Activated naive CD4-positive, alpha-beta T cell treated with anti-CD3 and anti-CD28 coated beads, Interleukin-2, amount 50 U/mL, for 24 hours (primary cell): ENCODE data around the gene KCNS3.
"Not testable (repeated sequence)": the region's sequence is repeated elsewhere in the genome, so short reads cannot be mapped to it uniquely, and the experiment has no call there.

ENCODE experiments used
- H3K27ac Mint-ChIP-seq: one replicate; pipeline ENCODE4 v1.8.0; 2021; ENCODE audit warnings: mild to moderate bottlenecking, mixed read lengths
- H3K27me3 Mint-ChIP-seq: one replicate; pipeline ENCODE4 v1.8.0; 2021; ENCODE audit warnings: mixed read lengths
- H3K36me3 Mint-ChIP-seq: one replicate; pipeline ENCODE4 v1.8.0; 2021; ENCODE audit warnings: mixed read lengths
- H3K4me1 Mint-ChIP-seq: one replicate; pipeline ENCODE4 v1.8.0; 2021; ENCODE audit warnings: mixed read lengths
- H3K4me3 Mint-ChIP-seq: one replicate; pipeline ENCODE4 v1.8.0; 2021; ENCODE audit warnings: mild to moderate bottlenecking, mixed read lengths
- H3K9me3 Mint-ChIP-seq: one replicate; pipeline ENCODE4 v1.8.0; 2021; ENCODE audit warnings: mixed read lengths

The KCNS3 gene

DNA sequence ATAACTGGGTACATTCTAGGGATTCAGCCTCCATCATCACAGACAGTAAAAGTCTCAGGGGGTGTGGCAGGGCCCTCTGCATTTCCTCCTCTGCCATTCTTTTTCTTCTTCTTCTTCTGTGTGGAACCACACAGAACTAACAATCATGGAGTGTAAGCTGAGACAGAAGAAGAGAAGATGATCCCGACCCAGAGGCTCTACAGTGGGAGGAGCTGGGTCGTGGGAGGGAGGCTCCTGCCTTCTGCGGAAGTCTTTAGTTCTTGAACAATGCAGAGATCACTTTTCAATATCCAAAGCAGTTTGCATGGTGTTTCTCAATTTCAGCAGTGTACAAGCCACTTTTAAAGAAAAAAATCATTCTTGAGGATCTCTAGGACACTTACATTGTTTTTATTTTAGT, 80.9 kb downstream of the KCNS3 start:
- Mint-ChIP-seq H3K27me3 (no peaks in the 10 kb centered on the region), H3K36me3 (no peaks in the 10 kb centered on the region), H3K27ac (no peak overlapping the region), H3K4me3 (no peak overlapping the region), H3K4me1 (no peaks in the 10 kb centered on the region), H3K9me3 (peaks cover 5% of the 10 kb centered on the region)

GRCh38 chr2:17959833-17960232, 81.4 kb downstream of the KCNS3 start:
- no peak overlapping the region for H3K4me3 Mint-ChIP-seq
- H3K36me3 Mint-ChIP-seq, result no peaks in the 10 kb centered on the region
- H3K9me3 Mint-ChIP-seq, result peaks cover 5% of the 10 kb centered on the region
- no peaks in the 10 kb centered on the region for H3K4me1 Mint-ChIP-seq
- no peak overlapping the region for H3K27ac Mint-ChIP-seq
- no peaks in the 10 kb centered on the region for H3K27me3 Mint-ChIP-seq

- H3K27me3 Mint-ChIP-seq, result no peaks in the 10 kb centered on the region
- peaks cover 5% of the 10 kb centered on the region for H3K9me3 Mint-ChIP-seq
- H3K36me3 Mint-ChIP-seq, result no peaks in the 10 kb centered on the region
Observed at GRCh38 chr2:17960925-17961324, 82.5 kb downstream of the KCNS3 start.

DNA sequence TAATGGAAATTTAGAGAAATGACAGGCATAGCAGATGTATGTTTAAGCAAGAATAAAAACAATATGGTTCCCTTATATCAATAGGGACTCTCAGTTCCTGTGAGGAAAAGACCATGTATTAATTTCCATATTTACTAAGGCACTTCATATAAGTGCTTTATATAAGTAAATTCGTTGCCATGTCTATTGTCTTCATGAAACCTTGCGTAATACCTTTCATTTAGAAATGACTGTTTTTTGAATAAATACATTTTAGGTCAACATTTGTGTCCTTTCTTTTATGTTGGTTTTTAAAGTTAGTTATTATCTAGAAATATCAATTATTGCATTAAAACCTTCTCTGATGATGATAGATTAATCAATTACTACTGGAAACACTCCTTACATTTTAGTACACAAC, 83.3 kb downstream of the KCNS3 start:
- Mint-ChIP-seq H3K27ac (no peak overlapping the region), H3K27me3 (peaks cover 2% of the 10 kb centered on the region), H3K4me3 (no peak overlapping the region), H3K4me1 (no peaks in the 10 kb centered on the region), H3K36me3 (no peaks in the 10 kb centered on the region), H3K9me3 (peaks cover 5% of the 10 kb centered on the region)

More at GRCh38 chr2:17960925-17961324, 82.5 kb downstream of the KCNS3 start:
- Mint-ChIP-seq H3K27ac (no peak overlapping the region), H3K4me1 (no peaks in the 10 kb centered on the region), H3K4me3 (no peak overlapping the region)

- peaks cover 2% of the 10 kb centered on the region for H3K27me3 Mint-ChIP-seq
- H3K27ac Mint-ChIP-seq, result no peak overlapping the region
- H3K4me1 Mint-ChIP-seq, result no peaks in the 10 kb centered on the region
- no peak overlapping the region for H3K4me3 Mint-ChIP-seq
- no peaks in the 10 kb centered on the region for H3K36me3 Mint-ChIP-seq
- peaks cover 5% of the 10 kb centered on the region for H3K9me3 Mint-ChIP-seq
Observed at GRCh38 chr2:17962876-17963275, 84.4 kb downstream of the KCNS3 start.

GRCh38 chr2:17963571-17963970, 85.1 kb downstream of the KCNS3 start:
- H3K9me3 Mint-ChIP-seq, H3K27me3 Mint-ChIP-seq, H3K27ac Mint-ChIP-seq, H3K36me3 Mint-ChIP-seq, H3K4me3 Mint-ChIP-seq, H3K4me1 Mint-ChIP-seq: not testable (repeated sequence)

GRCh38 chr2:17965196-17965595, 86.7 kb downstream of the KCNS3 start:
- H3K4me1 Mint-ChIP-seq, result no peaks in the 10 kb centered on the region
- H3K4me3 Mint-ChIP-seq, result no peak overlapping the region
- no peaks in the 10 kb centered on the region for H3K36me3 Mint-ChIP-seq
- peaks cover 7% of the 10 kb centered on the region for H3K27me3 Mint-ChIP-seq
- H3K27ac Mint-ChIP-seq, result no peak overlapping the region
- peaks cover 5% of the 10 kb centered on the region for H3K9me3 Mint-ChIP-seq

DNA sequence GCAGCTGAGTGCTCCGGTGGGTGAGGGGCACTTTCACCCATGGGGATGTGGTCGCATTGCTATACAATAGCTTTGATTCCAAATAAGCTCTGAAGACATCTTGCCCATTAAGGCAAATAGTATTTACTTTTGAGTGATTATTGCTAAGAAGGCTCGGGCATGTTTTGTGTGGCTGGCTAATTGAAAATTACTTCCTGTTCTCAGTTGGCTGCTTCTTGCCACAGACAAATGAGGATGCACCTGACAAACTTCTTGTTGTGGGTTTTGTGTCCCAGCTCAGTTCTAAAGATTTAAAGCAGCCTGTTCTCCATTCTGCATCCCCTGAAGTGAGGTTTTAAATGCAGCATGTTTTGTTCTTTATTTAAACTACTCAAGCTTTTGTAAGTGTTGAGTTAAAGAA, 88.3 kb downstream of the KCNS3 start:
- H3K9me3 Mint-ChIP-seq, result peaks cover 5% of the 10 kb centered on the region
- H3K27ac Mint-ChIP-seq, result no peak overlapping the region
- H3K27me3 Mint-ChIP-seq, result peaks cover 7% of the 10 kb centered on the region
- no peak overlapping the region for H3K4me3 Mint-ChIP-seq
- no peaks in the 10 kb centered on the region for H3K4me1 Mint-ChIP-seq
- H3K36me3 Mint-ChIP-seq, result no peaks in the 10 kb centered on the region

- Mint-ChIP-seq H3K4me3 (no peak overlapping the region), H3K4me1 (no peaks in the 10 kb centered on the region), H3K36me3 (no peaks in the 10 kb centered on the region), H3K27me3 (peaks cover 7% of the 10 kb centered on the region), H3K27ac (no peak overlapping the region), H3K9me3 (no peaks in the 10 kb centered on the region)
Observed at GRCh38 chr2:17969661-17970060, 91.2 kb downstream of the KCNS3 start.

DNA sequence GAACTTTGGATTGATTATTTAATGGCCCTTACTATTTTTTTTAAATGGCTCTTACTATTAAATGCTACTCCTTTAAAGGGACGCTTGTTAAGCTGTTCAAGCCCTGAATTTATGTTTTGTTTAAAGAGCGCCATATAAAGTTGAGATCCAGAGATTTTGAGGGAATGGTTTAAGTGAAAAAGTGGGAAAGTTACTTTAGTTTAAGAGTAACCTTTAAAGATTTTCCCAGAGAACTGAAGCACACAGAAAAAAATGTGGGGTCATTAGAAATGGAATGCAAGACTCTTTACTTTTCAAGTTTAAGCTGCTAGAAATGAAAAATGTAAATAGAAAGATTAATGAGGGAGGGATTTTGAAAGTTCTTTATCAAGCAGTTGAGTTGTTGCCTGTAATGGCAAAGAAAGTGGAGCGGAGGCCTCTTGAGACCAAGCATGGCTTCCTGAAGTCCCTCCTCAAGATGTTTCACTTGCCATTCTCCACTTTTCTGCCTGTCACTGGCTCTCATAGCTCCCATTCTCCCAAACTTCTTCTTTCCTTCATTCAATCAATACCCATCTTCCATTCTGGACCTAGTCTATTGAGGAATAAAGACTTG, 93.2 kb downstream of the KCNS3 start:
- H3K27ac Mint-ChIP-seq, result no peak overlapping the region
- no peaks in the 10 kb centered on the region for H3K36me3 Mint-ChIP-seq
- H3K4me3 Mint-ChIP-seq, result no peak overlapping the region
- peaks cover 6% of the 10 kb centered on the region for H3K27me3 Mint-ChIP-seq
- H3K4me1 Mint-ChIP-seq, result no peaks in the 10 kb centered on the region
- no peaks in the 10 kb centered on the region for H3K9me3 Mint-ChIP-seq

- Mint-ChIP-seq H3K27me3 (peaks cover 6% of the 10 kb centered on the region), H3K36me3 (no peaks in the 10 kb centered on the region), H3K9me3 (no peaks in the 10 kb centered on the region), H3K27ac (no peak overlapping the region), H3K4me3 (no peak overlapping the region), H3K4me1 (no peaks in the 10 kb centered on the region)
Observed at GRCh38 chr2:17972991-17973390, 94.5 kb downstream of the KCNS3 start.

DNA sequence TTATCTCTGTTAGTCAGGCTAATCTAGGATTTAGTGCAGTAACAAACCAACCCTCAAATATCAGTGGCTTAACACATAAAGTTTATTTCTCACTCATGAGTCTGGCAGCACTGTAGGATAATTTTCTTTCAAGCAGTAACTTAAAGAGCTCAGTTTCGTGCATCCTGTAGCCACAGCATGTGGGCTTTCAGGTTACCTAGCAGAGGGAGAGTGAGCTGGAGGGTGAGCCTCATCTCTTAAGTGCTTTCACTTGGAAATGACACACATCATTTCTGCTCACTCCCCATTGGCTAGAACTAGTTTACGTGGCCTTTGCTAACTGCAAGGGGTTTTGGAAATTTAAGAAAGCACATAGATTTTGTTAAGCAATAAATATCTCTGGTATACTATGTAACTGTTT, 96.9 kb downstream of the KCNS3 start:
- Mint-ChIP-seq H3K27ac (no peak overlapping the region), H3K4me3 (no peak overlapping the region), H3K4me1 (no peaks in the 10 kb centered on the region), H3K27me3 (peaks cover 2% of the 10 kb centered on the region), H3K9me3 (no peaks in the 10 kb centered on the region), H3K36me3 (no peaks in the 10 kb centered on the region)

GRCh38 chr2:17976871-17977746, 98.6 kb downstream of the KCNS3 start:
- no peaks in the 10 kb centered on the region for H3K36me3 Mint-ChIP-seq
- no peaks in the 10 kb centered on the region for H3K4me1 Mint-ChIP-seq
- no peak overlapping the region for H3K4me3 Mint-ChIP-seq
- H3K27ac Mint-ChIP-seq, result no peak overlapping the region
- peaks cover 2% of the 10 kb centered on the region for H3K27me3 Mint-ChIP-seq
- H3K9me3 Mint-ChIP-seq, result no peaks in the 10 kb centered on the region

- Mint-ChIP-seq H3K36me3 (no peaks in the 10 kb centered on the region), H3K4me3 (no peak overlapping the region), H3K9me3 (no peaks in the 10 kb centered on the region), H3K27me3 (peaks cover 2% of the 10 kb centered on the region), H3K4me1 (no peaks in the 10 kb centered on the region), H3K27ac (no peak overlapping the region)
Observed at GRCh38 chr2:17979707-17980106, 101.2 kb downstream of the KCNS3 start.

DNA sequence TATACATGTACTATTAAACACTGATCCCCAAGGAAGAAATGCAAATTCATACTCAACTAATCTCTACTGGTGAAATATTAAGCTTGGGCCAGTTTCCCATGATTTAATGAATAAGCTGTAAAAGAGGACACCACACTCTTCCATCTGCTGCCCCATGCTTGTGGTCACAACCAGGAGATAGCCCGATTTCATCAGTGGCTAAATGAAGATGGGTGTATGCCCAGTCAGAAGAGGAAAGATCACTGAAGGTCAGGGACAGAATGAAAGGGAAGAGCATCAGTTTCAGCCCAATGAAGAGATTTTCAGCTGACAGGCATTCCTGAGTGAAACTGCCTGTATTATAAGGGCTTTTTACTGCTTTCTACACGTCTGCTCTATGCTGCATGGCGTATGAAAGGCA, 103.5 kb downstream of the KCNS3 start:
- H3K36me3 Mint-ChIP-seq, result no peaks in the 10 kb centered on the region

More for the DNA sequence above, 103.5 kb downstream of the KCNS3 start:
- no peaks in the 10 kb centered on the region for H3K4me1 Mint-ChIP-seq
- no peaks in the 10 kb centered on the region for H3K9me3 Mint-ChIP-seq
- H3K4me3 Mint-ChIP-seq, result no peak overlapping the region
- H3K27ac Mint-ChIP-seq, result no peak overlapping the region
- H3K27me3 Mint-ChIP-seq, result peaks cover 2% of the 10 kb centered on the region
